ENCODE measurements around the gene MYO1E.

Gene MYO1E

GRCh38 chr15:59315914-59316451 is 56.7 kb downstream of the MYO1E start:
- no peak for DNase-seq (ENCODE audit: low read depth)

GRCh38 chr15:59313641-59314332 is 58.9 kb downstream of the MYO1E start:
- DNase-seq (ENCODE audit: low read depth): no peak

GRCh38 chr15:59312205-59312604 is 60.5 kb downstream of the MYO1E start:
- no peak for DNase-seq (ENCODE audit: low read depth)

- no peak for DNase-seq (ENCODE audit: low read depth)
Measured at GRCh38 chr15:59311195-59311594, 61.5 kb downstream of the MYO1E start.

- DNase-seq (ENCODE audit: low read depth): no peak
Measured at GRCh38 chr15:59309405-59309804, 63.3 kb downstream of the MYO1E start.

- DNase-seq (ENCODE audit: low read depth): no peak
Measured at GRCh38 chr15:59307165-59307537, 65.5 kb downstream of the MYO1E start.

- DNase-seq (ENCODE audit: low read depth): no peak
Measured at GRCh38 chr15:59306520-59307164, 66.0 kb downstream of the MYO1E start.

- DNase-seq (ENCODE audit: low read depth): no peak
Measured at GRCh38 chr15:59304807-59305206, 67.9 kb downstream of the MYO1E start.

- no peak for DNase-seq (ENCODE audit: low read depth)
Measured at GRCh38 chr15:59304034-59304795, 68.5 kb downstream of the MYO1E start.

GRCh38 chr15:59303633-59304032 is 69.0 kb downstream of the MYO1E start:
- DNase-seq (ENCODE audit: low read depth): no peak

GRCh38 chr15:59303136-59303535 is 69.5 kb downstream of the MYO1E start:
- DNase-seq (ENCODE audit: low read depth): no peak

- no peak for DNase-seq (ENCODE audit: low read depth)
Measured at GRCh38 chr15:59301527-59301926, 71.1 kb downstream of the MYO1E start.

- DNase-seq (ENCODE audit: low read depth): no peak
Measured at GRCh38 chr15:59300618-59301139, 72.0 kb downstream of the MYO1E start.

GRCh38 chr15:59299929-59300617 is 72.6 kb downstream of the MYO1E start:
- DNase-seq (ENCODE audit: low read depth): peak; percentile 52

GRCh38 chr15:59298854-59299250 is 73.8 kb downstream of the MYO1E start:
- no peak for DNase-seq (ENCODE audit: low read depth)

GRCh38 chr15:59298225-59298853 is 74.3 kb downstream of the MYO1E start:
- DNase-seq (ENCODE audit: low read depth): no peak

- no peak for DNase-seq (ENCODE audit: low read depth)
Measured at GRCh38 chr15:59296181-59296617, 76.5 kb downstream of the MYO1E start.

GRCh38 chr15:59295261-59296001 is 77.2 kb downstream of the MYO1E start:
- DNase-seq (ENCODE audit: low read depth): no peak

GRCh38 chr15:59294574-59295260 is 78.0 kb downstream of the MYO1E start:
- DNase-seq (ENCODE audit: low read depth): no peak

Data from CMK (cell line).